ENCODE data around the gene GRM8. TPM values are rescaled to one million over a fixed set of nuclear protein-coding genes. Genes with fewer than 3 reads are reported as not detected.

The GRM8 gene
- total RNA-seq, 1 experiment from 2014 or later: not detected

- H2AFZ ChIP-seq (ENCODE audit: low read length): no peak overlapping the region
- ATAC-seq: no peak
- no peak overlapping the region for H3K27ac ChIP-seq (ENCODE audit: low read length)
- no peak for TF ChIP-seq EZH2 (IDR thresholded peaks at IDR 0.05; ENCODE audit: low read length, unreplicated experiment)
- TF ChIP-seq CTCF (conservative IDR thresholded peaks at IDR 0.05; ENCODE audit: low read depth, low read length): no peak
- no peak for TF ChIP-seq EZH2phosphoT487 (IDR thresholded peaks at IDR 0.05; ENCODE audit: borderline replicate concordance, low read length)
- no peak overlapping the region for H3K9ac ChIP-seq (ENCODE audit: low read length)
- H4K20me1 ChIP-seq (ENCODE audit: low read length): no peaks in the 10 kb centered on the region
- POLR2A ChIA-PET (ENCODE audit: unreplicated experiment): no interaction called here
- intact Hi-C loops (cut with micrococcal nuclease): no loop called here
- no TSS peak for BruUV-seq (replicated peaks)
- H3K36me3 ChIP-seq (ENCODE audit: low read depth, low read length): no peaks in the 10 kb centered on the region
- no peak overlapping the region for H3K4me2 ChIP-seq (ENCODE audit: low read length)
- no peaks in the 10 kb centered on the region for H3F3A ChIP-seq (ENCODE audit: low read length, unreplicated experiment)
- no peaks in the 10 kb centered on the region for H3K79me2 ChIP-seq (ENCODE audit: low read length)
- CTCF ChIA-PET: no interaction called here
- H3K4me1 ChIP-seq (ENCODE audit: insufficient read depth, low read length): no peaks in the 10 kb centered on the region
- H3K9me2 ChIP-seq (replicated peaks; ENCODE audit: low read length): no peaks in the 10 kb centered on the region
- no peak overlapping the region for H3K4me3 ChIP-seq (ENCODE audit: low read length)
- no peaks in the 10 kb centered on the region for H3K9me3 ChIP-seq (ENCODE audit: low read length)
- DNase-seq: no peak
- H3K27me3 ChIP-seq (ENCODE audit: low read length): no peaks in the 10 kb centered on the region
Observed at GRCh38 chr7:126450269-126450671, 802.5 kb downstream of the GRM8 start.

- Histone ChIP-seq H3K27ac (ENCODE audit: low read length) (no peak overlapping the region), H4K20me1 (ENCODE audit: low read length) (no peaks in the 10 kb centered on the region), H3K4me1 (ENCODE audit: insufficient read depth, low read length) (no peaks in the 10 kb centered on the region), H3K9ac (ENCODE audit: low read length) (no peak overlapping the region), H3K9me2 (replicated peaks; ENCODE audit: low read length) (no peaks in the 10 kb centered on the region), H2AFZ (ENCODE audit: low read length) (no peak overlapping the region), H3K4me3 (ENCODE audit: low read length) (no peak overlapping the region), H3K27me3 (ENCODE audit: low read length) (no peaks in the 10 kb centered on the region), H3K36me3 (ENCODE audit: low read depth, low read length) (no peaks in the 10 kb centered on the region), H3F3A (ENCODE audit: low read length, unreplicated experiment) (no peaks in the 10 kb centered on the region), H3K9me3 (ENCODE audit: low read length) (no peaks in the 10 kb centered on the region), H3K79me2 (ENCODE audit: low read length) (no peaks in the 10 kb centered on the region), H3K4me2 (ENCODE audit: low read length) (no peak overlapping the region)
- POLR2A ChIA-PET (ENCODE audit: unreplicated experiment): no interaction called here
- CTCF ChIA-PET: no interaction called here
- intact Hi-C loops (cut with micrococcal nuclease): no loop called here
- BruUV-seq (replicated peaks): no TSS peak
- DNase-seq: no peak
- no peak for ATAC-seq
- TF ChIP-seq EZH2phosphoT487 (IDR thresholded peaks at IDR 0.05; ENCODE audit: borderline replicate concordance, low read length) (no peak), CTCF (conservative IDR thresholded peaks at IDR 0.05; ENCODE audit: low read depth, low read length) (no peak), EZH2 (IDR thresholded peaks at IDR 0.05; ENCODE audit: low read length, unreplicated experiment) (no peak)
Observed at GRCh38 chr7:126449611-126450268, 803.0 kb downstream of the GRM8 start.

DNA sequence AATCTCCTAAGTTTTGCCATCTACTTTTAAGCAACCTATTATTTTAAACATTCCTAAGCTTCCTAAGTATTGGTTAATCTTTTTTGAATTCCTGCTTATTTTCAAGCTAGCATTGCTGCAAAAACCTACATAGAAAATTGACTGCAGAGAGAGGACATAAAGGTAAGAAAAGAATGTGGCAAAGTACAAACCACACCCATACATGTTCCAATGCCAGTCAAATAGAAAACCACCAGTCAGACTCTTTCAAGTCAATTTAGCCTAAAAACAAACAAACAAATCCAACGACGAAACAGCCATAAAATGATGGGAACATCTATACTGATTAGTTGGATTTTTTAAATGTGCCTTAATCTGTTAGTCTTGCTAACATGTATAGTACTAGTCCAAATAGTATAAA, 804.8 kb downstream of the GRM8 start:
- Histone ChIP-seq H3K9me2 (replicated peaks; ENCODE audit: low read length) (no peaks in the 10 kb centered on the region), H3K27me3 (ENCODE audit: low read length) (no peaks in the 10 kb centered on the region), H3K27ac (ENCODE audit: low read length) (no peak overlapping the region), H3K9ac (ENCODE audit: low read length) (no peak overlapping the region), H3K36me3 (ENCODE audit: low read depth, low read length) (no peaks in the 10 kb centered on the region), H2AFZ (ENCODE audit: low read length) (no peak overlapping the region), H3K9me3 (ENCODE audit: low read length) (no peaks in the 10 kb centered on the region), H4K20me1 (ENCODE audit: low read length) (no peaks in the 10 kb centered on the region), H3K4me1 (ENCODE audit: insufficient read depth, low read length) (no peaks in the 10 kb centered on the region), H3K4me3 (ENCODE audit: low read length) (no peak overlapping the region), H3F3A (ENCODE audit: low read length, unreplicated experiment) (no peaks in the 10 kb centered on the region), H3K79me2 (ENCODE audit: low read length) (no peaks in the 10 kb centered on the region), H3K4me2 (ENCODE audit: low read length) (no peak overlapping the region)
- no peak for DNase-seq
- TF ChIP-seq CTCF (conservative IDR thresholded peaks at IDR 0.05; ENCODE audit: low read depth, low read length) (no peak), EZH2 (IDR thresholded peaks at IDR 0.05; ENCODE audit: low read length, unreplicated experiment) (no peak), EZH2phosphoT487 (IDR thresholded peaks at IDR 0.05; ENCODE audit: borderline replicate concordance, low read length) (no peak)
- intact Hi-C loops (cut with micrococcal nuclease): no loop called here
- POLR2A ChIA-PET (ENCODE audit: unreplicated experiment): no interaction called here
- ATAC-seq: no peak
- CTCF ChIA-PET: no interaction called here
- no TSS peak for BruUV-seq (replicated peaks)

Data from PC-3 (cell line).